NT2/D1 (cell line): ENCODE data around the gene PLEKHJ1.

Experiments
- SUZ12 ChIP-seq: IDR thresholded peaks from 2 replicates; pipeline ENCODE4 v1.6.1; 2011; ENCODE audit not compliant: insufficient read length, insufficient read depth; ENCODE audit errors: extremely low read depth
- YY1 ChIP-seq: IDR thresholded peaks from 2 replicates; pipeline ENCODE4 v1.6.1; 2011; ENCODE audit not compliant: insufficient read length, insufficient read depth
- ZNF274 ChIP-seq: IDR thresholded peaks from 2 replicates; pipeline ENCODE4 v1.6.1; 2011; ENCODE audit warnings: mild to moderate bottlenecking, low read depth, low read length

DNA sequence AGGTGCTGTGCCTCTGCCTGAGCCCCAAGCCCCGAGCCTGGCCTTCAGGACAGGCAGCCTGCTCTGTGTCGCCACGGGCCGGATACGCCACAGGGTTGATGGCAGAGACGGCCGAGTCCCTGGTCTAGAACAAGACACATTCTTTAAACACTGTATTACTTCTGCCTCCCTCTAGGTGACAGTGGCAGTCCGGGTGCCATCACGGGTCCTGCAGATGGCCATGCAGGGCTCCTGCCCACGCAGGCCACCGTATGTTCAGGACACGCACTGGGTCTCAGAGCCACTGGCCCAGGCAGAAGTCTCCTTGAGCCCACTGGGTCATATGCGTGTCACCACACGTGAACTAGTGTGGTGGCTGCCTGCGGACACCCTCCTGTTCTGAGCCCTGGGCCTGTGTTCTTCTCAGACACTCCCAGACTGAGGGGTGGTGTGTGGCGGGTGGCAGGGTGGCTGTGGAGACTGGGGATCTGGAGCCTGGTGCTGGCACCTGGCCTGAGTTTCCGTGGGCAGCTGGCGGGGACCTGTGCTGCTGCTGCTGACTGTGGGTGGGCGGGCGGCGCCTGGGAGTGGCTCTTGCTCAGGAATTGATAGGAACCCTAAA lies 4.4 kb downstream of the PLEKHJ1 start:
- no peak for TF ChIP-seq YY1
- TF ChIP-seq SUZ12, result no peak
- TF ChIP-seq ZNF274, result no peak
